Activated effector memory CD4-positive, alpha-beta T cell treated with Interleukin-2 at 50 U/mL for 16 hours (primary cell): Measurements from ENCODE around the gene PRND.
"Not testable (repeated sequence)": the region's sequence is repeated elsewhere in the genome, so short reads cannot be mapped to it uniquely, and the experiment has no call there.

Experiments
- DNase-seq: peaks from one replicate; pipeline ENCODE4 v3.0.0-alpha.2; 2020

PRND gene

GRCh38 chr20:4721719-4722118, at the start of gene PRND:
Gene PRND (plus strand): TSS chr20:4721909. CDS start chr20:4724552, 2,643 bp downstream.
- no peak for DNase-seq

GRCh38 chr20:4672948-4673347, 48.8 kb upstream of the PRND start:
- DNase-seq = no peak

- DNase-seq = no peak
These were observed 48.2 kb upstream of the PRND start for GRCh38 chr20:4673371-4674001.

- DNase-seq = no peak
These were observed 47.0 kb upstream of the PRND start for GRCh38 chr20:4674672-4675071.

- DNase-seq = no peak
These were observed 43.9 kb upstream of the PRND start for GRCh38 chr20:4677846-4678245.

GRCh38 chr20:4681401-4681800, 40.3 kb upstream of the PRND start:
- DNase-seq = no peak

GRCh38 chr20:4681991-4682401, 39.7 kb upstream of the PRND start:
- DNase-seq = no peak

- DNase-seq = no peak
These were observed 39.0 kb upstream of the PRND start for GRCh38 chr20:4682682-4683081.

- DNase-seq = no peak
These were observed 38.4 kb upstream of the PRND start for GRCh38 chr20:4683261-4683660.

GRCh38 chr20:4684837-4685413, 36.8 kb upstream of the PRND start:
- no peak for DNase-seq

- no peak for DNase-seq
These were observed 35.8 kb upstream of the PRND start for GRCh38 chr20:4685923-4686221.

GRCh38 chr20:4688305-4688704, 33.4 kb upstream of the PRND start:
- no peak for DNase-seq

- no peak for DNase-seq
These were observed 32.5 kb upstream of the PRND start for GRCh38 chr20:4689220-4689619.

- no peak for DNase-seq
These were observed 30.0 kb upstream of the PRND start for GRCh38 chr20:4691753-4692152.

- DNase-seq = no peak
These were observed 27.6 kb upstream of the PRND start for GRCh38 chr20:4694076-4694475.

- DNase-seq = no peak
These were observed 24.4 kb upstream of the PRND start for GRCh38 chr20:4697189-4697830.

- no peak for DNase-seq
These were observed 23.9 kb upstream of the PRND start for GRCh38 chr20:4697831-4698221.

- DNase-seq = no peak
These were observed 22.5 kb upstream of the PRND start for GRCh38 chr20:4699216-4699615.

GRCh38 chr20:4699957-4700356, 21.8 kb upstream of the PRND start:
- DNase-seq = no peak

- no peak for DNase-seq
These were observed 19.0 kb upstream of the PRND start for GRCh38 chr20:4702562-4703280.

- no peak for DNase-seq
These were observed 18.4 kb upstream of the PRND start for GRCh38 chr20:4703281-4703676.

GRCh38 chr20:4706941-4707340, 14.8 kb upstream of the PRND start:
- not testable (repeated sequence) for DNase-seq

GRCh38 chr20:4708036-4708435, 13.7 kb upstream of the PRND start:
- DNase-seq = no peak

- no peak for DNase-seq
These were observed 12.9 kb upstream of the PRND start for GRCh38 chr20:4708856-4709255.
